ENCODE data around the gene WDR18. TPM values are rescaled to one million over a fixed set of nuclear protein-coding genes. Genes with fewer than 3 reads are reported as not detected.
A peak's percentile ranks its signal among the peaks of the same experiment; 100 is the strongest.

The WDR18 gene
- total RNA-seq, 1 donor from 2014 or later = 60.0 TPM

DNA sequence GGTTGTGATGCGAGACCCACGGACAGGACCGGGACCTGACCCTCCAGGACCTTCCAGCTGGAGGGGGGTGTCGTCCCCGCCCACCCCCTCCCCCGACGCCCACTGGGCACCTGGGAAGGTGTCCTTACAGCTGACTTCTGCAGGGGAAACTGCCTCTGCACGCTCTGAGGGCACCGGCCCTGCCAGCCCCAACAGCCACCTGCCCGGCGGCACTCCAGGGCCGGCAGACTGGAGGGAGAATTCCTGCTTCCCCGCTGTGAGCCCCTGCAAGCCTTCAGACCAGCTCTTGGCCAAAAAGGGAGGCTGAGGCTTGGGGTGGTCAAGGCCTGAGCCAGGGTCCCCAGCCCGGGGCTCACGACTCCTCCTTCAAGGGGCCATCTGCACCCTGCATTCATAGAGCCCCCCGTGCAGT, 43.5 kb downstream of the WDR18 start:
- H3K36me3 Mint-ChIP-seq (ENCODE audit: low read depth, unreplicated experiment) = peaks cover 11% of the 10 kb centered on the region
- H3K79me2 ChIP-seq (ENCODE audit: insufficient read depth, low read length) = peaks cover 64% of the 10 kb centered on the region

DNA sequence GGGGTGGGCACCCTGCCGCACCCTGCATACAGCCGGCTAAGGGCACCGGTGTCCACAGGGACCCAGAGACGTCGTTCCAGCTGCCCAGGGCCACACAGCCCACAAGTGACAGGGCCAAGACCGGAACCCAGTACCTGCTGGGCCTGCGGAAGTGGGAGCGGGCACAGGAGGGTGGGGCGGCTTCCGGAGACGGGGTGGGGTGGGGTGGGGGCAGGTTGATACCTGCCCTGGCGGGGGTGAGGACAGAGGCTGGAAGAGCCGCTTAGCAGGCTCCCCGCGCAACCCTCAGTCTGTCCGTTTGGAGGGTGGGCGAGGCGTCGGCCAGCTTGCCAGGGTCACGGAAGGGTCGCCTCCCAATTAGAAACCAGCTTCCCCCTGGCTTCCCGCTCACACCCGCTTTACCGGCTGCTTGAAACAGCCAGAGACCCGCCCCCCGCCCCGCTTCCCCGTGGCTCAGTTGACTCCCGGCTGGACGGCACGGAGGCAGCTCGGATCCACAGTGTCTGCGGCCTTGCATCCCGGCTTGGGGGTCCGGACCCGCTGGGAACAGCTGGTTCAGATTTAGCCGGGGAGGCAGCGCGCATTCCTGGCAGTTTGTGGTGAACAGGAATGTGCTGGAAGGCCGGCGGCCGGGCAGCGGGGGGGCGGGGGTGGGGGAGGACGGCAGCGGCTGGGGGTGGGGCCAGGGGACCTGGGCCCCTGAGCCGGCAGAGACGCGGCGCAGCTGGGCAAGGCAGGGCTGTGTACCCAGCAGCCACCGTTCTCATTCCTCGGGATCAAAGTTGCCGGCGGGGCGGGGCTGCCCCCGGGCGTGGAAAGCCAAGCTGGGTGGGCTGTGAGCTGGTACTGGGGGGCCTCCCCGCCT, 44.1 kb downstream of the WDR18 start:
- Mint-ChIP-seq H3K4me1 (ENCODE audit: low read depth, unreplicated experiment) (peaks cover 14% of the 10 kb centered on the region), H3K27ac (ENCODE audit: unreplicated experiment) (peak overlapping the region; percentile 69), H3K4me3 (ENCODE audit: unreplicated experiment) (peak overlapping the region; percentile 97), H3K36me3 (ENCODE audit: low read depth, unreplicated experiment) (peaks cover 12% of the 10 kb centered on the region), H3K27me3 (ENCODE audit: low read depth, unreplicated experiment) (no peaks in the 10 kb centered on the region), H3K9me3 (ENCODE audit: unreplicated experiment) (no peaks in the 10 kb centered on the region)
- peak; percentile 89 for DNase-seq (ENCODE audit: low read depth)
- Histone ChIP-seq H3K27ac (ENCODE audit: low read depth, low read length) (peak overlapping the region; percentile 88), H3K36me3 (ENCODE audit: insufficient read depth, low read length) (peaks cover 15% of the 10 kb centered on the region), H3K79me2 (ENCODE audit: insufficient read depth, low read length) (peaks cover 69% of the 10 kb centered on the region), H3K9me3 (ENCODE audit: insufficient read depth, low read depth, low read length) (no peaks in the 10 kb centered on the region), H3K9ac (ENCODE audit: low read length) (peak overlapping the region; percentile 97), H4K20me1 (ENCODE audit: insufficient read depth, low read length) (peaks cover 59% of the 10 kb centered on the region), H3K27me3 (ENCODE audit: insufficient read depth, low read length) (no peaks in the 10 kb centered on the region), H2AFZ (ENCODE audit: low read depth, low read length) (no peak overlapping the region), H3K4me2 (ENCODE audit: low read length) (peak overlapping the region; percentile 97), H3K4me3 (ENCODE audit: insufficient read depth, low read depth, low read length) (peak overlapping the region; percentile 100), H3K4me1 (ENCODE audit: insufficient read depth, low read length) (peaks cover 26% of the 10 kb centered on the region)
- no peak for FAIRE-seq
- no peak for TF ChIP-seq EZH2 (IDR thresholded peaks at IDR 0.05; ENCODE audit: insufficient read depth, low read length)
- TF ChIP-seq, protein P1, sequence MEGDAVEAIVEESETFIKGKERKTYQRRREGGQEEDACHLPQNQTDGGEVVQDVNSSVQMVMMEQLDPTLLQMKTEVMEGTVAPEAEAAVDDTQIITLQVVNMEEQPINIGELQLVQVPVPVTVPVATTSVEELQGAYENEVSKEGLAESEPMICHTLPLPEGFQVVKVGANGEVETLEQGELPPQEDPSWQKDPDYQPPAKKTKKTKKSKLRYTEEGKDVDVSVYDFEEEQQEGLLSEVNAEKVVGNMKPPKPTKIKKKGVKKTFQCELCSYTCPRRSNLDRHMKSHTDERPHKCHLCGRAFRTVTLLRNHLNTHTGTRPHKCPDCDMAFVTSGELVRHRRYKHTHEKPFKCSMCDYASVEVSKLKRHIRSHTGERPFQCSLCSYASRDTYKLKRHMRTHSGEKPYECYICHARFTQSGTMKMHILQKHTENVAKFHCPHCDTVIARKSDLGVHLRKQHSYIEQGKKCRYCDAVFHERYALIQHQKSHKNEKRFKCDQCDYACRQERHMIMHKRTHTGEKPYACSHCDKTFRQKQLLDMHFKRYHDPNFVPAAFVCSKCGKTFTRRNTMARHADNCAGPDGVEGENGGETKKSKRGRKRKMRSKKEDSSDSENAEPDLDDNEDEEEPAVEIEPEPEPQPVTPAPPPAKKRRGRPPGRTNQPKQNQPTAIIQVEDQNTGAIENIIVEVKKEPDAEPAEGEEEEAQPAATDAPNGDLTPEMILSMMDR (IDR thresholded peaks at IDR 0.05; ENCODE audit: insufficient read depth, low read depth, low read length) = no peak

More for the DNA sequence above, 43.5 kb downstream of the WDR18 start:
- Histone ChIP-seq H2AFZ (ENCODE audit: low read depth, low read length) (no peak overlapping the region), H3K27ac (ENCODE audit: low read depth, low read length) (peak overlapping the region; percentile 88), H3K4me3 (ENCODE audit: insufficient read depth, low read depth, low read length) (peak overlapping the region; percentile 100), H3K36me3 (ENCODE audit: insufficient read depth, low read length) (peaks cover 10% of the 10 kb centered on the region), H3K4me1 (ENCODE audit: insufficient read depth, low read length) (peaks cover 23% of the 10 kb centered on the region), H4K20me1 (ENCODE audit: insufficient read depth, low read length) (peaks cover 53% of the 10 kb centered on the region), H3K9ac (ENCODE audit: low read length) (peak overlapping the region; percentile 97), H3K9me3 (ENCODE audit: insufficient read depth, low read depth, low read length) (no peaks in the 10 kb centered on the region), H3K4me2 (ENCODE audit: low read length) (peak overlapping the region; percentile 97), H3K27me3 (ENCODE audit: insufficient read depth, low read length) (no peaks in the 10 kb centered on the region)
- peaks cover 13% of the 10 kb centered on the region for H3K4me1 Mint-ChIP-seq (ENCODE audit: low read depth, unreplicated experiment)
- DNase-seq (ENCODE audit: low read depth) (no peak), FAIRE-seq (no peak)
- TF ChIP-seq, protein P1 (IDR thresholded peaks at IDR 0.05; ENCODE audit: insufficient read depth, low read depth, low read length) = no peak
- no peak for TF ChIP-seq EZH2 (IDR thresholded peaks at IDR 0.05; ENCODE audit: insufficient read depth, low read length)
- no peaks in the 10 kb centered on the region for H3K9me3 Mint-ChIP-seq (ENCODE audit: unreplicated experiment)
- peak overlapping the region; percentile 97 for H3K4me3 Mint-ChIP-seq (ENCODE audit: unreplicated experiment)
- peak overlapping the region; percentile 69 for H3K27ac Mint-ChIP-seq (ENCODE audit: unreplicated experiment)
- no peaks in the 10 kb centered on the region for H3K27me3 Mint-ChIP-seq (ENCODE audit: low read depth, unreplicated experiment)
